GM18520 (cell line): ENCODE measurements around the gene PQBP1.
"Not testable (repeated sequence)": the region's sequence is repeated elsewhere in the genome, so short reads cannot be mapped to it uniquely, and the experiment has no call there.

Experiments
- ATAC-seq: cut with Tn5 transposase; IDR thresholded peaks from one replicate; pipeline ENCODE4 v1.9.1; 2021; ENCODE audit not compliant: unreplicated experiment

The PQBP1 gene, protein sequence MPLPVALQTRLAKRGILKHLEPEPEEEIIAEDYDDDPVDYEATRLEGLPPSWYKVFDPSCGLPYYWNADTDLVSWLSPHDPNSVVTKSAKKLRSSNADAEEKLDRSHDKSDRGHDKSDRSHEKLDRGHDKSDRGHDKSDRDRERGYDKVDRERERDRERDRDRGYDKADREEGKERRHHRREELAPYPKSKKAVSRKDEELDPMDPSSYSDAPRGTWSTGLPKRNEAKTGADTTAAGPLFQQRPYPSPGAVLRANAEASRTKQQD

DNA sequence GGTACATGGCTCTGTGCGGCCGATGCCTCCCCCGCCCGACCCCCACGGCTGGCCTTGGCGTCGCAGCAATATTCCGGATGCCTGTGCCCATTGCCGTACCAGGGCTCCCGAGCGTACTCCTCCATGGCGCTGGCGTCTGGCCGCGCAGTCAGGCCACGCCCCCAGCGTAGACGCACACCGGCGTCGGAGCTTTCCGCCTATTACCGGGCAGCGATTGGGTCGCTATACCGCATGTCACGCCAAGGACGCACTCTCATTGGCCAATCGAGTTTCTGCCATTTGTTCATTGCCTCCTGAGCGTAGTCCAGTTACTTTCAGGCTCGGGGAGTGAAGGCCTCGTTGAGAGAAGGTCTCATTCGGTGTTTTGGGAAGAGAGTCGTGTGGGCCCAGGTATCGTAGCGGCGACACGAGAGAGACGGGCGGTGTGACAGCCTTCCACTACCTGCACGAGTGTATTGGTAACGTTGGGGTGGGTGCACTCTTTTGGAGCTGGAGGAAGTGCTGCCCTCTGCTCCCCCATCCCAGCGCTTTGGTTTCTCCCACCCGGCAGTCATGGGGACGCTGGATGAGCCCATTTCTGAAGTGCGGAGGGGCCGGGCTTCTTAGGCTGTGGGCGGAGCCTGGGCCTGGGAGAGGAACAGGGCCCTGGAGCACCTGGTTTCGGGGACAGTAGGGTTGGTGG, at the start of gene PQBP1, which contains the start of gene TIMM17B:
Gene PQBP1, plus strand, starts transcription at position 306 of the 682 bp plus-strand sequence. CDS start 580 bp downstream, outside the sequence.
Gene TIMM17B, minus strand, starts transcription at position 144 of the 682 bp plus-strand sequence. Its CDS starts 19 bp downstream, at position 125.
- peak; percentile 94 for ATAC-seq

DNA sequence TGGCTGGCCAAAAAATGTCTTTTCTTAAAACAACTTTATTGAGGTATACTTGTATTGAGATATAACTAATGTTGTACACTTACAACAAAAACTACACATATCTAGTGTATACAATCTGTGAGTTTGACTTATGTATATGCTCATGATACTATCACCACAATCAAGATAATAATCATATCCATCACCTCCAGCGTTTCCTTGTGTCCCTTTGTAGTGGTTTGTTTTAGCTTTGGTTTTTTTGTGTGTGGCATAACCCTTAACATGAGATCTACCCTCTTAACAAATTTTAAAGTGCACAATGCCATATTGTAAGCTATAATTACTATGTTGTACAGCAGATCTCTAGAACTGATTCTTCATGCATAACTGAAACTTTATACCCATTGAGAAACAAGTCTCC, 48.9 kb upstream of the PQBP1 start:
- no peak for ATAC-seq

DNA sequence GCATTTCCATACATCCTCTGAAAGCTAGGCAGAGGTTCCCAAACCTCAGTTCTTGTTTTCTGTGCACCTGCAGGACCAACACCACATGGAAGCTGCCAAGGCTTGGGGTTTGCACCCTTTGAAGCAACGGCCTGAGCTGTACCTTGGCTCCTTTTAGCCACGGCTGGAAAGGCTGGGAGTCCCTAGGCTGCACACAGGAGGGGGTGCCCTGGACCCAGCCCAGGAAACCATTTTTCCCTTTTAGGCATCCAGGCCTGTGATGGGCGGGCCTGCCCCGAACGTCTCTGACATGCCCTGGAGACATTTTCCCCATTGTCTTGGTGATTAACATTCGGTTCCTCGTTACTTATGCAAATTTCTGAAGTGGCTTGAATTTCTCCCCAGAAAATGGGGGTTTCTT, 44.9 kb upstream of the PQBP1 start:
- ATAC-seq = no peak

DNA sequence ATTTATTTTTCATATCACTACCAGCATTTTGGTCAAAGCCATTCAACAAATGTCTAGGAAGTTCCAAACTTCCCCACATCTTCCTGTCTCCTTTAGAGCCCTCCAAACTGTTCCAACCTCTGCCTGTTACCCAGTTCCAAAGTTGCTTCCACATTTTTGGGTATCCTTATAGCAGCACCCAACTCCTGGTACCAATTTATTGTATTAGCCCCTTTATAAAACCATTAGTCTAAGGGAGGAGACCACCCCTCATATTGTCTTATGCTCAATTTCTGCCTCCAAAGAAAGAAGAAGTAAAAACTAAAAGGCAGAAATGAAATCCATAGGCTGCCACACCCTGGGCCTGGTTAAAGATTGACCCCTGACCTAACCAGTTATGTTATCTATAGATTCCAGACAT, 44.2 kb upstream of the PQBP1 start:
- not testable (repeated sequence) for ATAC-seq

DNA sequence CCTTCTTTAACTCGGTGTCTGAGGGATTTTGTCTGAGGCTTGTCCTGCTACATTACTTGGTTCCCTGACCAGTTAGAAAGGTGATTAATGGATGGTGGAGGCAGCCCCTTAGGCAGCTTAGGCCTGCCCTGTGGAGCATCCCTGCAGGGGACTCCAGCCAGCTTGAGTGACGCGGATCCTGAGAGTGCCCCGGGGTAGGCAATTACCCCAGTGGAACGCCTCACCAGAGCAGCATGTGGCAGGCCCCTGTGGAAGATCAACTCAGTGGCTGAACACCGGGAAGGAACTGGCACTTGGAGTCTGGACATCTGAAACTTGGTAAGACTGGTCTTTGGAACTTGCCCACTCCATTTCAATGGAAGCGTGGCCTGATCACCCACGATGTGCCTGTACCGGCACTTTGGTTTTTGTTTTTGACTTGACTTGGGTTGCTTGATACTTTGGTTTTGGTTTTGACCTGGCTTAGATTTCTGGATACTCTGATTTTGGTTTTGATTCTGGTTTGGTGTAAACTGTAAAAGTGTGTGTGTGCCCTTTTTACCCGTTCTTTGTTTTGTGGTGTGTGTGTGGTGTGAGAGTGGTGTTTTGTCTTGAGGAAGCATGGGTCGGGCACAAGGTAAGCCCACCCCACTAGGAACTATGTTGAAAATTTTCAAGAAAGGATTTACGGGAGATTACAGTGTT, 43.5 kb upstream of the PQBP1 start:
- ATAC-seq = not testable (repeated sequence)

DNA sequence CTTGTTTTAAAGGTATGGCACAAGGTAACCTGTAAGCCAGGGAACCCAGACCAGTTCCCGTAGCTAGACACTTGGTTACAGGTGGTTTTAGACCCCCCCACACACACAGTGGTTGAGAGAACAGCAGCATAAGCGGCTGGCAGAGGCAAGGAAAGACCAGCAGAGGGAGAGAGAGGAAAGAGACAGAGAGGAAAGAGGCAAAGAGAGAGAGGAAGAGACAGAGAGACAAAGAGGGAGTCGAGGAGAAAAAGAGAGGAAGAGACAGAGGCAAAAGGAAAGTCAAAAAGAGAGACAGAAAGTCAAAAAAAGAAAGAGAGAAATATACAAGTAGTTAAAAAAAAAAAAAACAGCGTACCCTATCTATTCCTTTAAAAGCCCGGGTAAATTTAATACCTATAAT, 42.8 kb upstream of the PQBP1 start:
- ATAC-seq = no peak

DNA sequence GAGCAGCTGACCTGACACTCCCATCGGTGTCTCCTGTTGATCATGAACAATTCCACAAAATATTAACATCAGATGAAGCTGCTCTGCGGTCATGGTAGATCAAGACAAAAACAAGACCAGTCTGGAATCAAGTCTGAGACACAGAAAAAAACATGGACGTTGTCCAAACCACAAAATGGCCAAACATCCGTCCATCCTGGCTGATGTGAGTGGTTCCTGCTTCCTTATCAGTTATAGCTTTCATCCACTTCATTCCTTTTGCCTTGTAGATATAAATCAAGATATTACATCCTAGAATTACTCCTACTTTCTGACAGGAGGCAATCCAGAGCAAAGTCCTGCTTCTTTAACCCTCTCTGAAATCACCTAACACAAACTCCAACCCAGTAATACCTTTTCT, 33.5 kb upstream of the PQBP1 start:
- no peak for ATAC-seq

DNA sequence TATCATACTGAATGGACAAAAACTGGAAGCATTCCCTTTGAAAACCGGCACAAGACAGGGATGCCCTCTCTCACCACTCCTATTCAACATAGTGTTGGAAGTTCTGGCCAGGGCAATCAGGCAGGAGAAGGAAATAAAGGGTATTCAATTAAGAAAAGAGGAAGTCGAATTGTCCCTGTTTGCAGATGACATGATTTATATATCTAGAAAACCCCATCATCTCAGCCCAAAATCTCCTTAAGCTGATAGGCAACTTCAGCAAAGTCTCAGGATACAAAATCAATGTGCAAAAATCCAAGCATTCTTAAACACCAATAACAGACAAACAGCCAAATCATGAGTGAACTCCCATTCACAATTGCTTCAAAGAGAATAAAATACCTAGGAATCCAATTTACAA, 25.7 kb upstream of the PQBP1 start:
- ATAC-seq = not testable (repeated sequence)

DNA sequence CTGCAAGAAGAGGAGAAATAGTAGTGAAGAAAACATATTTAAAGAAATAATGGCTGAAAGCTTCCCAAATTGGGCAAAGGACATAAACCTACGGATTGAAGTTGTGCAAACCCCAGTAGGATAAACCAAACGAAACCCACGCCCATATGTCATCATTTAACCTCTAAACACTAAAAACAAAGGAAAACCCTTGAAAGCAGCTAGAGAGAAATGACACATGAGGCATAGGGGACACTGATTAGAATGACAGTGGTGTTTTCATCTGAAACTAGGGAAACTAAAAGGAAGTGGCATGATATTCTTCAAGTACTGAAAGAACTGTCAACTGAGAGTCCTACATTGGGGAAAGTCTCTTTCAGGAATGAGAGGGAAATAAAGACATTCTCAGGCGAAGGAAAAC, 20.8 kb upstream of the PQBP1 start:
- ATAC-seq = not testable (repeated sequence)

DNA sequence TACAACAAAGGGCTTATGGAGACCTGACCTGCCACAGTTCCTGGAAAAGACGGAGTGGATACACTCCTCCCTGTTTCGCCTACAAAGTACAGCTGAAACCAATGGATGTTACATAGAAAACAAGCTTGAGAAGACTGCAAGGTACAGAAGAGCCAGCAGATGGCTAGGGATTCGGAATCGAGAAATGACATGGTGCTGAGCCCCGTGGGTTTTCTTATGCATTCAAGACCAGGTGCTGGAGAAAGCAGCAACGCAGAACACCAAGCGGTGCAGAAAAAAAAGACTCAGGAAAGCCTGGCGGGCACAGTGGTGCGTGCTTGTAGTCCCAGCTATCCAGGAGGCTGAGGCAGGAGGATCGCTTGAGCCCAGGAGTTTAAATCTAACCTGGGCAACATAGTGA, 14.0 kb upstream of the PQBP1 start:
- ATAC-seq = no peak

DNA sequence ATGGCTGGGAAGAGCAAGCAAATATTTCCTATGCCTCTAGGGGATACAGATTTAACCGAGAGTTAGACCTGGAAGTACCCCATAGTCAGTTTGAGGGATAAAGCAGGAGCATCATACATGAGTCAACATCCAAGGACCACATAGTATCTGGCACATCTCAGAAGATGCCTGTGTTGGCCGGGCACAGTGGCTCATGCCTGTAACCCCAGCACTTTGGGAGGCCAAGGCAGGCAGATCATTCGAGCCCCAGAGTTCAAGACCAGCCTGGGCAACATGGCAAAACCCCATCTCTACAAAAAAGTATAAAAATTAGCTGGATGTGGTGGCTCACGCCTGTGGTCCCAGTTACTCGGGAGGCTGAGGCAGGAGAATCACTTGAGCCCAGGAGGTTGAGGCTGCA, 11.1 kb upstream of the PQBP1 start:
- not testable (repeated sequence) for ATAC-seq

DNA sequence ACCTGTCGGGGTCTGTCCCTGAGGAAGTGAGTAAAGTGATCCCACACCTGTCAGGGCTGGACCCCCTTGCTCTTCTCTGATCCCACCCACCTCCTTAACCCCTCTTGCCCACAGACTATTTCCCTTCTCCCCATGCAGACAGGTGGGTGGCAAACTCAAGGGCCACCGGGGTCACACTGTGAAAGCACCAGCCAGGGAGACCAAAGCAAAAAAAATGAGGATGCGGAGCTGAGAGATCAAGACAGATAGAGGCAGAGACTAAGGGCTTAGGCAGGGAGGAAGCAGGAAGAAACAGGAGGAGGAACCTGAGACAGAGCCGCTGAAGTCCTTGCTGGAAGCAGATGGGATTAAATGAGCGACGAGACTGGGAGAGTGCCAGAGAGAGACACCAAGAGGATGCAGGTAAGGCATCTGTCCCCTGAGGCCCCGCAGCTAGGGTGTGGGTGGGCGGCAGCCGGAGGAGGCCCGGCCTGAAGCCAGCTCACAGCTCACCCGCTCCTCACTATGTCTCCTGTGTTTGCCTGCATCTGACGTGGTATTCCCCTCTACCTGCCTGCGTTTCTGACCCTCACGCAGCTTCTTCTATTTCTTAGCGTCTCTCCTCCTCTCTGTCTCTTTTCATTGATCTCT, 7.3 kb upstream of the PQBP1 start:
- no peak for ATAC-seq

DNA sequence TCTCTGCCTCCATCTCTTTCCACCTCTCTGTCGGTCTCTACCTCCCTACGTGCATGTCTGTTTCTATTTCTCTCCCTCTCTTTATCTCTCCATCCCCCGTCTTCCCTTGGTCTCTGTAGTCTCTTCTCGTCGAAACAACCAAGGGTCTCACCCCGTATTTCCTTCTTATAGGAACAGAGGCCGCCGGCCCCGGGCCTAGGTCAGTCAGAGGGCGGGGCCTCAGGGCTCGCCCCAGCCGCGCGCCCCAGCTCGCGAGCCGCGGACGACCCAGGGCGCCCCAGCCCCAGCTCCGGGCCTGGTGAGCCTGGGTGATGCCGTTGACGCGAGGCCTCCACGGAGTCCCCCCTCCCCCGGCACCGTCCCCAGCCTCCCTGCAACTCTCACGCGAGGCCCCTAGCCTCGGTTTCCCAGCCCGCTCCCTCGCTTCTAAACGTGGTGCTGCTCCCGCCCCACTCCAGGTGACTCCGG, 6.8 kb upstream of the PQBP1 start:
- no peak for ATAC-seq

DNA sequence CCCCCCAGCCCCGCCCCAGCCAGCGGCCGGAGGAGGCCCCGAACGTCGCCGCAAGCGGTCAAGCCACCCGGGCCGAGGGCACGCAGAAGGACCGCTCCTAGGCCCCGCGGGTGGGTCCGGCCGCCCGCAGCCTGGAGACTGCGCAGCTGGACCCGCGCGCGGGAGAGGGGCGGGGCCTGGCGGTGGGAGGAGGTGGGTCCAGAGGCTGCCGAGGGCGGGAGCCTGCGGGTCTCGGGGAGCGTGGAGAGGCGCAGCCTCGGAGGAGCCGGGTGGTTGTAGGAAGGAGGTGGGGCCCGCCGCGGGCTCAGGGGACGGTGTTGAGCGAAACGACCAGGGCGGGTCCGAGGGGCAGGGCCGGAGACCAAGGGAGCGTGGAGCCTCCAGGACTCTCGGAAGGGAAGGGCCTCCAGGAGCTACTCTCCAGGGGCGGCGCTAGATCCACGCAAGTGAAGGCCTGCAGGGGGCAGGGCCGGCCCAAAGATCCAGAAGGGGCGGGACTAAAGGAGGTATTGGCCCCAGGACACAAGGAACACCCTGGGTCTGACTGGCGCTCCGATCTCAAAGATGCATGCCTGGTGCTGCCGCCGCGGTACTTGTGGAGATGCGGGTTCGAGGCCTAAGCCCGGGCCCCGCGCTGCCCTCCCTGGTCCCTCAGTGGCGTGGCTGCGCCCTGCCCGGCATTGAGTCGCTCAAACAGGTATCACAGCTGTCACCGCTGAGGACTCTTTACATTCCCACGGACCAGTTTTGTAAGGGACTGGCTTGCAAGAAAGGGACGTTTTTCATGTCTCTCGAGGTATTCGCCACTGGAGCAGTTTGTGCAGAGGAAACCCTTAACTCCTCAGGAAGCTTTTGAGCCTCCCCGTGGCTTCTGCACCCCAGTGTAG, 6.1 kb upstream of the PQBP1 start:
- peak; percentile 70 for ATAC-seq

DNA sequence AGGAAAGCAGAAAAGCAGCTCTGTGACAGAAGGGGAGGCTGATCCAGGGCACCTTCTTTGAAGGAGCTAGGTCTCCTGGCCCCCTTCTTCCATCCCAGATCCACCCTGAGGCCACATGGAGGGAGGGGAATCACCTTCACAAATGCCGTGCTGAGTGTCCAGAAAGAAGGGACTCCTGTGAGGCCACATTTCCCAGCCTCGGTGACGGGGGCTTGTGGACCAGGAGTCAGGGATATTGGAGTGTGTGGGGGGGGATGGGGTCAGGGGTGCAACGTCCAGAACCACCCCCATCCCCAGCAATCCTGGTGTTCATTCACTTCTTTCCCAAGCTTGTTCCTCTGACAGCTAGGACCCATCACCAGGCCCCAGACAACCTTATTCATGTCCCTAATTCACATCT, 4.8 kb upstream of the PQBP1 start:
- ATAC-seq = no peak

DNA sequence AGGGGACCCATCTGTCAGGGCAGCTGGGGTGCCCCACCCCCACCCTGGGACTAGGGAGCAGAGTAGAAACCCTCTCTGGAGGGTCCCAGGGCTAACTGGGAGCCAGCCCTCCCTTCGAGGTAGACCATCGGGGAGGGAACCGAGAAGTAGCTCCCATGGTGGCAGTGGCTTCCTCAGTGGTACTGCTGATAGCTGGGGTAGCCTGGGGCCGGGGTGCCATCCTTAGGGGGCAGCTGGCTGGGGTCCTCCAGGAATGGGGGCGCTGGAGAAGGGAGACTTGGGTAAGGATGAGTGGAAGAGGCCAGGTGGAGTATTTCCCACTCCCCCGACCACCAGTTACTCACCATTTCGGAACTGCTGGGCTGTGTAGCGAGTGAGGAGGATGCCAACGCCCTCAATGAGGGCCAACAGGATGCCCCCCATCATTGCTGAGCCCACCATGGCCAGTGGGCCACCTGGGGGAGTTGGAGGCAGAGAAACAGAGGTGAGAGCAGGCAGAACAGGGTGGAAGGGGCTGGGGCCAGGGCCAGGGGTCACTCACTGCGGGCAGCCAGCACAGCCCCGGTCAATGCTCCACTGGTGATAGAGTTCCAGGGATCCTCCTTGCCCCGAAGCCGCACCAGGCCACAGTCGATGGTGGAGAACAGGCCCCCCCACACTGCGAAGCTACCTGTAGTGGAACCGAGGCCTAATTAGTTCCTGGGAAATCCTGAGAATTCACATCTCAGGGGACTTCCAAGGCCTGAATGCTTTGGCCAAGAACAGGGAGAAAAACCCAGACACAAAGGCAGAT, 4.0 kb upstream of the PQBP1 start:
- ATAC-seq = no peak

DNA sequence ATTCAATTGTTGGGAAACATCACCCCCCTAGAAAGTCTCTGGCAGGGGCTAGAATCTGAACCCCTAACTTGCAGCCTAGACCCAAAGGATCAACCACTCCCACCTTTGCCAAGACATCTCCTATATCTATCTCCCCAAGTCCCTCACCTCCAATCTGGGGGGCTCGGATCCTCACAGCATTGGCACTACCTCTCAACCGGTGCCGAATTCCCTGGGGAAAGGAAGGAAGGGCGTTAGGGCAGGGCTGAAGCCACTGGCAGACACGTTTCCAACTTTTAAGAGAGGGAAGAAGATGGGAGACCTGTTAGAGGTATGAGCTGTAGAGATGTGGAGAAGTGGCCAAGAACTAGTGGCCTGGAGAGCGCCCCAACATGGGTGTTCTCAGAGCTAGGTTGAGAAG, 2.8 kb upstream of the PQBP1 start:
- ATAC-seq = no peak

DNA sequence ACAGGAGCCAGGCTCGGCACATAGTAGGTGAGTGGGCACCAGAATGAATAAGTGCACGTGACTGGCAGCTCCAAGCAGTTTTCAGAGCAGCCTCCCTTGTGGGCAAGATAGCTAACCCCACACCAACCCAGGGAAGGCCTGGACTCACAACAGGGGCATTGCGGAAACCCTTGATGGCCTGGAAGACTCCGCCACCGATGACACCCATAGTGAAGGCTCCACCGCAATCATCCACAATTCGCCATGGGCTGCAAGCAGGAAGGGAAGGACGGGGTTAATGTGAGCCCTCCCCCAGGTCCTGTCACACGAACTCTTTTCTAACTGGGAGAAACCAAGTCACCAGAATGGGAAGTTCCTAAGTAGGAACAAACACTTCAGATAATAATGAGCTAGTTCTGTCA, 1.1 kb upstream of the PQBP1 start:
- no peak for ATAC-seq

DNA sequence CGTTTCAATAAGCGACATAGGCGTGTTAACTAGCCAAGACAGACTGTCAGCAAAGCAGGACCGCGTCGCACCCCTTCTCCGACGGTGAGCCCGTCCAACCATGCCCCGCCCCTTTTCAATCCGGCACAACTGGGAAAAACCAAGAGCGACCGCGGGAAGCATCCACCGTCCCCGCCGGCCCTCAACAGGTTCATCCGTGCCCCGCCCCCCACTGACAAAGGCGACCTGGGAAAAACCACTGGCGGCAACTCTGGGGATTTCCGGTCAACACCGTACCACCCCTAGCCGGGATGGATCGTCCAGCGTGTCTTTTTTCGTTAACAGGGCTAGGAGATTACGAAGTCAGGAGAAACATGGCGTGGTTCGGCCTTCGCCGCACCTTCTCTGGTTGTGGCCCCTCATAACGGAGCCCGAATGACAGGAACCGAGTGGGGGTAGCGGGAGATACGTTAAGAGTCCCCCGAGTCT, 539 bp upstream of the PQBP1 start:
- ATAC-seq = no peak

DNA sequence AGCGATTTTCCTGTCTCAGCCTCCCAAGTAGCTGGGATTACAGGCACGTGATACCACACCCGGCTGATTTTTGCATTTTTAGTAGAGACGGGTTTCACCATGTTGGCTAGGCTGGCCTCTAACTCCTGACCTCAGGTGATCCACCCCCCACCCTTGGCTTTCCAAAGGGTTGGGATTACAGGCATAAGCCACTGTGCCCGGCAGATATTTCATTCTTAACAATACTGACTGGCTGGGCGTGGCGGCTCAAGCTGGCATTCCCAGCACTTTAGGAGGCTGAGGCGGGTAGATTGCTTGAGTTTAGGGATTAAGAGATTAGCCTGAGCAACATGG, 1.3 kb downstream of the PQBP1 start:
- ATAC-seq = no peak
